DMS53 (cell line): Measurements from ENCODE around the gene SNX21.
"Not testable (repeated sequence)": the region's sequence is repeated elsewhere in the genome, so short reads cannot be mapped to it uniquely, and the experiment has no call there.

ENCODE experiments used
- DNase-seq: peaks from one replicate; lab custom pipeline; 2025; lab: John Stamatoyannopoulos, UW

The SNX21 gene

DNA sequence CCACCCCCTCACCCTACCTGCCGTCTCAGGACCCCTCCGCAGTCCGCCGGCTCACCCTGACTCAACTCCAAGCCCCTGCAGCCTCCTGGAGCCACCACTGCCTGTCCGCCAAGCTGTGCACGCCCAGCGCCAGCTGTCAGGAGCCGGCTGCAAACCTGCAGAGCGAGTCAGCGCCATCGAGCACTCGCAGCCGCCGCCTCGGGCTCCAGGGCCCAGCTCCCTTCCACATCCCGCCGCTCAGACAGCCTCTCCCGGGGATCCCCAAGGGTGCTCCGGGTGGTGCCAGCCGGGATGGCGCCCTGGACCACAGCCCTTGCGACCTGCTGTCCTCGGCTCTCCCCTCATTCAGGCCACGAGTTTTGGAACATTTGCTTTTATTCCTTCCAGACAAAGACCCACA is 10.7 kb upstream of the SNX21 start:
- DNase-seq, result peak; percentile 89

DNA sequence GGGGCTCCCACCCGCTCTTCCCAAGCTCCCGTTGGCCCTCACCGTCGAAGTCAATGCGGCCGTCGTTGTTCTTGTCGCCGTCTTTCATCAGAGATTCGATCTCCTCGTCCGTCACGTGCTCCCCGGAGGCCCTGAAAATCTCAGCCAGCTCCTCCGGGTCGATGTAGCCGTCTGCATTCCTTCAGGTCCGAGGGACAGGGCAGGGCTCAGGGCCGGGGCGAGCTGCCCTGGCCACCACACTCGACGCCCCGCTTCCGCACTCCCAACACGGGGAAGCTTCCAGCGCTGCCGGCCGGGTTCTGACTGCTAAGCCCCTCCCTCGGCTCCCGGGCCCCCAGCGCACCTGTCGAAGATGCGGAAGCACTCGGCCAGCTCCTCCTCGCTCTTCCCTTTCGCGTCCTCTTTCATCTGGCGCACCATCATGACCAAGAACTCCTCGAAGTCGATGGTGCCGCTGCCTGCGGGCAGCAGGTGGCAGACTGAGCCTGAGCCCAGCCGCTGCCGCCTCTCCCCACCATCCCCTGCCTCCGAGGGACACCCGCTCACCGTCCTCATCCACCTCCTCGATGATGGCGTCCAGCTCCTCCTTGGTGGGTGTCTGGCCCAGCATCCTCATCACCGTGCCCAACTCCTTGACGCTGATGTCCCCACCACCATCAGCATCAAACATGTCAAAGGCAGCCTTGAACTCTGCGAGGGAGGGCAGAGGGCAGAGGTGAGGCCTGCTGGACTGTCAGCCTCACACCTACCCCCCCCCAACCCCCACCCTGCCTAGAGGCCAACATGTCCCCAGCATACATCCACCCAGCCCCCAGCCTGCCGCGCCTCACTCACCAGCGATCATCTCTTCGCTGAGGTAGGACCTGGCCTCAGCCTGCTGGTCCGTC is 9.4 kb upstream of the SNX21 start:
- DNase-seq, result peak; percentile 94

DNA sequence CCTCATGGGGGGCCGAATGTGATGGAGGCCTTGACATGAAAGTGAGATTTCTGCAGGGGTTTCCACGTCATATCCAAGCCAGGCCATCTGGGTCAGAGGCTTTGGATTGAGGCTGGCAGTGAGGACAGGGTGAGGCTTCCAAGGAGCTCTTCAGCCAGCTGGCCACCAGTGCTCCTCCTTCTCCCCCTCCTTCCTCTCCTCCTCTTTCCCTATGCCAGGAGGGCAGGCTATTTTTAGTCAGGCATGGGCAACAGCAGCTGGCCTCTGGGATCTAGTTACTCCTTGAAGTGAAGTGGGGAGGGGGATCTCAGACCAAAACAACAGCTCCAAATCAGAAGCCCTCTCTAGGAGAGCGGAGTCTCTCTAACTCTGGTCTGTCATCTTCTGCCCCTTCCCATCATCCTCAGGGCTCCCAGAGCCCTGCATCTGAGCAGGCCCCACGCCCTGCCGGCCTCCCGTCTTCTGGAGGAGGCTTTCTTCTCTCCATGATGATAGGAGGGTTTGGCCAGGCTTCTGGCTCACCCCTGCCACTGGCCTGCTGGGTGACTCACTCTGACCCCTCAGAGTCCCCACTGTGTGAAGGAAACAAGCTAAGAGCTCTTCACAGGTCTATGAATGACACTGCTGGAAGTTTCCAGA is 7.1 kb upstream of the SNX21 start:
- DNase-seq, result no peak

DNA sequence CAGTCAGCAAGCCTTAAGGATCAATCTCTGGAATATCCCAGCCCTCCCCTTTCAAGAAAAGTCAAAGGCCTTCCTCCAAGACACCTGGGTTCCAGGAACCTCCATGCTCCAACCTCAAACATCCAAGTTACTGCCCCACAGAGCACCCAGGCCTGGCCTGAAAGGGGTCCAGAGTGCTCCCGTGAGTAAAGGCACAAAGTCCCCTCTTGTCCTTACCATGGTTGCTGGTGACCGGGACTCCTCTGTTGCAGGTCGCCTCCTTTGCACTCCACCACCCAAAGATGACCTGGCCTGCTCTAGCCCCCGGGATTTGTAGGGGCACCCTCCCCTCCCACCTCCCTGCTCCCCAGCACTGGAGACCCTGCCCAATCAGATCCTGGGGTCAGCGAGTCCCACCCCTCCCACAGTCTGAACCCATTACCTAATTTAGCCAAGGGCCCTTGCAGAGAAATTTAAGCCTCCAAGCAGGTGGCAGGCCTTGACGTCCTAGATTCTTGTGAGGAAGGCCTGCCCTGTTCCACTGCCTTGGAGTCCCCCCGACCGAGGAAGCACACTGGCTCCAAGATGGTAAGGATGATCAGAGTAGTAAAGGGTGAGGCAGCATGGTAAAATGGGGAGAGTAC is 6.5 kb upstream of the SNX21 start, which contains the start of gene TNNC2:
Gene TNNC2, minus strand, starts transcription at position 283 of the 623 bp plus-strand sequence. Its CDS starts 64 bp downstream, at position 219.
- DNase-seq, result no peak

DNA sequence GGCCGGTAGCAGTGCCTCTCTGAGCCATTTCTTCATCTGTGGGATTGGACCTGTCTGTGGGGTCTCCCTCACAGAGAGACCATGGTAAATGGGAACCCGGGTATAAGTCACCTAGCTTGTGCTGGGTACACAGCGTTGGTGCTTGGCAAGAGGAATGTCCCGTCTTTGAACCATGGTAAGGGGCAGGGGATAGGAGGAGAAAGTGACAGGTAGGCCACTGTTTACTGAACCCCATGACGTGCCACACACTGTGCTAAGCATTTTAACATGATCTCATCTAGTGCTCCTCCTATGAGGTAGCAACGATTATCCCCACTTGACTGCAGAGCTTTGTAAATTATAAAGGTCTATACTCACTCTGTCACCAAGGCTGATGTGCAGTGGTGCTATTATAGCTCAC is 5.9 kb upstream of the SNX21 start:
- no peak for DNase-seq

DNA sequence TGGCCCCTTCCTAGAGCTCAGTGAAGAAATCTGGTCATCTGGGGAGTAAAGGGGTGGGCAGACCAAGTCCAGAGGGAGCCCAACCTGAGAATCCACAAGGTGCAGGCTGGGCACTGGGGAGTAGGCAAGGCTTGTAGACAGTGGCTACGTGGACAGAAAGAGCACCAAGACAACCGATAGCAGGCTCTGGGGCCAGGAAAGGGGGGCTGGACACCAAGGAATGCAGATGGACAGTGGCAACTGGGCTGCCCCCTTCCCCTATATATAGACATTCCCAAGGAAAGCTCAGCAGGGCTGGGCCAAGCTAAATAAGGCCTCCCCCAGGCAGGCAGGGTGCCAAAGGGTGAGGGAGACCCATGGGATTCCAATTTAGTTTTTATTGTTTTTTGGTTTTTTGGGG is 5.0 kb upstream of the SNX21 start:
- no peak for DNase-seq

DNA sequence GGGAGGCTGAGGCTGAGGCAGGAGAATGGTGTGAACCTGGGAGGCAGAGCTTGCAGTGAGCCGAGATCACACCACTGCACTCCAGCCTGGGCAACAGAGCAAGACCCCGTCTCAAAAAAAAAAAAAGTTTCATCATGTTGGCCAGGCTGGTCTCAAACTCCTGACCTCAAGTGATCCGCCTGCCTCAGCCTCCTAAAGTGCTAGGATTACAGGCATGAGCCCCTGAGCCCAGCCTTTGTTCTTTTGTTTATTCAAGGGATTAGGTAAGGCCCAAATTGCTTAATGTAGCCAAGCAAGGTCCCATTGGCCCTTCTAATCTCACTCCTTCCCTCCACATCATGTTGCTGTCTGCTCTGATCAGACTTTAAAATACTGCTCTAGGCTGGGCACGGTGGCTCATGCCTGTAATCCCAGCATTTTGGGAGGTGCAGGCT is 3.9 kb upstream of the SNX21 start:
- DNase-seq, result not testable (repeated sequence)

DNA sequence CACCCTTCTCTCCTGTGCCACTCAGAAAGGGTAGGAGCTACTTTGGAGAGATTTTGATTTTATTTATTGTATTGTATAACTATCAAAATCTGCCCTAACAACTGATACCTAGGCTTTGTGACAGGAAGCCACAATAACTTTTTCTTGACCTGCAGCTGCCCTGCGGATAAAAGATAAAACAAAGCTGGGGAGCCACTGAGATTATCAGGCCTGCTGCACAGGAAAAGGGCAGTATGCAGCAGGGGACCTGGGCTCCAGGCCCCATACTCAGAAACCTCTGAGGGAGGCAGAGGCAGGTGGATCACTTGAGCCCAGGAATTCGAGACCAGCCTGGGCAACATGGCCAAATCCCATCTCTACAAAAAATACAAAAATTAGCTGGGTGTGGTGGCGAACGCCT is 980 bp upstream of the SNX21 start:
- DNase-seq, result no peak

DNA sequence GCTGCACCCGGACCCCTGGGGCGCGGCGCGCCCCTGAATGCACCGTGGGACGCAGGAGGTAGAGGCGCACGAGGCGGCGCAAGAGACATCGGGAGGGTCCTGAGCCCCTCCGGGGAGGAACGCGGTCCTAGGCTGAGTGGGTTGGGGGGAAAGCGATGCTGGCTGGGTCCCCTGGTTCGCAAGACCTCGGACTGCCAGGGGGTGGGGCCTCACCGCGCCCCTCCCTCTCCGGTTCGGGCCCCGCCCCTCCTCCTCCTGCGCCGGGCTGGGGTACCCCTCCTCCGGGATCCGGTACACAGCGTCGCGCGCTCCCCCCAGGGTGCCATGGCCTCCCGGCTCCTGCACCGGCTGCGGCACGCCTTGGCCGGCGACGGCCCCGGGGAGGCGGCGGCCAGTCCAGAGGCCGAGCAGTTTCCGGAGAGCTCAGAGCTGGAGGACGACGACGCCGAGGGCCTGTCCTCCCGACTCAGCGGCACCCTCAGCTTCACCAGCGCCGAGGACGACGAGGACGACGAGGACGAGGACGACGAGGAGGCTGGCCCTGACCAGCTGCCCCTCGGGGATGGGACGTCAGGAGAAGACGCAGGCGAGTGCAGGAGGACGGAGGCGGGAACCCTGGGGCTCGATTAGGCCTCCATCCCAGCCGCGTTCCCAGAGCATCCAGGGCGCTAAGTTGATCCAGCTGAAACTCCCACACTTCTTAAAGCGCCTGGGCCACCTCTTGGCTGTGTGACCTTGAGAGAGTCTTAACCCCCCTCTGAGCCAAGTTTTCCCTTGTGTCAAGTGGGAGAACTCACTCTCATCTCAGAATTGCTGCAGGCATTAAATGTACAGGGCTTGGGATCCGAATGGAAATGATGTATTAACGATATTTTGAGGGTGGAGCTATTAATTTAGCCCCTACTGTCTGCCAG is 541 bp downstream of the SNX21 start:
- DNase-seq, result peak; percentile 83

DNA sequence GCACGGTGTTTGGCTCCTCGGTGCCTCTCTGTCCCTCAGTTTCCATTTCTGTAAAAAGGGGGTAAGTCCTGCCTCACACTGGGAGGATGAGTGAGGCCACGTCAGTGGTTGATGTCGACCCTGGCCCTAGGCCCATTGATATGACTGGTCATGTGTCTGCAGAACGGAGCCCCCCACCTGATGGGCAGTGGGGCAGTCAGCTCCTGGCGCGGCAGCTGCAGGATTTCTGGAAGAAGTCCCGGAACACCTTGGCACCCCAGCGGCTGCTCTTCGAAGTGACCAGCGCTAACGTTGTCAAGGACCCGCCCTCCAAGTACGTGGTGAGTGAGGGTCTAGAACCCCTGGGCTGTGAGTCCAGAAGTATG is 1.2 kb downstream of the SNX21 start:
- no peak for DNase-seq

DNA sequence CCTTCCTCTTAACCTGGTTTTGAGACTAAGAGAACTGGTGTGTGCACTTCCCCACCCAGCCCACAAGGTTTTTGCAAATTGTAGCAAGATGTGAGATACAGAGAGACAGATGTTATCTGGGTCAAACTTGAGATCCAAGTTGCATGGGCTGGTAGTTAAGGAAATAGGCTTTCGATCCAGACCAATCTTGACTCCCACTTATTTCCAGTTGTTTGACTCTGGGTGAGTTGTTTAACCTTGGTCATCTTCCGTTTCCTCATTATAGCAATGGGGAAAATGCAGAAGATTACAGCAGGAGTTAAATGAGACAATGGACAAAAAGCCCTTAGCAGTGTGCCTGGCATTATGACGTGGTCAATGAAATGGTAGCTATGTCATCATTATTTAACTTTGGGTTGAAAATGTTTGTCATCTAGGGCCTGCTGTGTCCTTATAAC is 1.7 kb downstream of the SNX21 start:
- no peak for DNase-seq

DNA sequence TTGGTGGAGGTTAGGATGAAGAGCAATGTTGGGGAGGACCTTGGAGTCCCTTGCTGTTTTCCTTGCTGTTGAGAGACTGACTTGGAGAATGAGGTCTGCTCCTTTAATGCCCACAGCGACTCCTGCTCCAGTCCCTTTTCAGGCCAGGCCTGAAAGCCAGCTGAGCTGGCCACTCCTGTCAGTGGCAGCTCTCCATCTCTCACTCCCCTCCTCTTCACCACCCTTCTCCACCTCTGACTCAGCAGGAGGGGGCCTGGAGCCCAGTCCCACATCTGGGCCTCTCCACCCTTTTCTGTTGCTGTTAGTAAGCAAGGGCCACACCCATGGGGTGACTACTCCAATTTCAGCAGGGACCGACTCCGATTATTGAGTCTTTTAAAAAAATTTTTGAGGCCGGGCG is 2.2 kb downstream of the SNX21 start:
- no peak for DNase-seq

DNA sequence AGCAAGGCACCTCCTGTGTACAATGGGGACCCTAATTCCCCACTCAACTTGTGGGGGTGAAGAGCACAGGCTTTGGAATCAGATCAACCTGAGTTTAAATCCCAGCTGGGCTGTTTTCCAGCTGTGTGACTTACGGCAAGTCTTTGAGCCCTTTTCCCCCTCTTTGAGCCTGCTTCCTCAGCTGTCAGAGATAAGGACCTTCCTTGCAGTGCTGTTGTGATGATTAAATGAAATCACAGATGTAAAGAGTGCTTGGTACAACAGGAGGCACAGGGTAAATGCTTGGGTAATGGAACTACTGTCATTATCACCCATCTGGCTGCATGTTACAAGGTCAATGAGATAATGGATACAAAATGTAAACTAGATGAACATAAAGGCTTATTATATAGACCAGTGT is 3.2 kb downstream of the SNX21 start:
- DNase-seq, result no peak

DNA sequence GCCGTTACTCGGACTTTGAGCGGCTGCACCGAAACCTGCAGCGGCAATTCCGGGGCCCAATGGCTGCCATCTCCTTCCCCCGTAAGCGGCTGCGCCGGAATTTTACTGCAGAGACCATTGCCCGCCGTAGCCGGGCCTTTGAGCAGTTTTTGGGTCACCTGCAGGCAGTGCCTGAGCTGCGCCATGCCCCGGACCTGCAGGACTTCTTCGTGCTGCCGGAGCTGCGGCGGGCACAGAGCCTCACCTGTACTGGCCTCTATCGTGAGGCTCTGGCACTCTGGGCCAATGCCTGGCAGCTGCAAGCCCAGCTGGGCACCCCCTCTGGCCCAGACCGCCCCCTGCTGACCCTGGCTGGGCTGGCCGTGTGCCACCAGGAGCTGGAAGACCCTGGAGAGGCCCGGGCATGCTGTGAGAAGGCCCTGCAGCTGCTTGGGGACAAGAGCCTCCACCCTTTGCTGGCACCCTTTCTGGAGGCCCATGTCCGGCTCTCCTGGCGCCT is 7.2 kb downstream of the SNX21 start:
- DNase-seq, result no peak

DNA sequence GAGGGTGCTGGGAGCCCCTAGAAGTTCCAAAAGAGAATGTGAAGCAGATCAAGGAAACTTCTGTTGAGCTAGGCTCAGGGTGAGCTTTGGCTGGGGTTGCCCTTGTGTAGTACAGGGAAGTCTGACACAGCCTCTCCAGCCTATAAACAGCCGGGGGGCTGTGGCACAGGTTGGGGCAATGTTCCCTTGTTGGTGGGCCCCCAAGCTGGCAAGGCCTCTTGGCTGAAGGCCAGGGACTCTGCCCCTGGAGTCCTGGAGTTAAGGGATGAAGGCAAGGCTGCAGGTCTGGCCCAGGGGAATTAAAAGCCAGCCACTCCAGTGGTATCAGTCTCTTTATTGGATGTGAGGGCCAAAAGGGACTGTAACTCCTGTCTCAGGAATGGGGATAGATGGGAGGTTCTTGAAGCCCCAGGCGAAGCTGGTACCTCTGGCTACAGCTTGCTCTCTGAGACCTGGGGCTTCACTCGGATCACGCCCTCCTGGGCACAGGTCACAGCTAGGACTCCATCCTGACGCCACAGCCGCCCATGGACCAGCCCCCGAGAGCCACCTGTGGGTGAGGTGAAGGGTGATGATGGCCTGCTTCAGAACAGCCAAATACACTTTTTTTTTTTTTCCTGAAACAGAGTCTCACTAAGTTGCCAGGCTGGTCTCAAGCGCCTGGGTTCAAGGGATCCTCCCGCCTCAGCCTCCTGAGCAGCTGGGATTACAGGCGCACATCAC is 8.0 kb downstream of the SNX21 start:
- no peak for DNase-seq

DNA sequence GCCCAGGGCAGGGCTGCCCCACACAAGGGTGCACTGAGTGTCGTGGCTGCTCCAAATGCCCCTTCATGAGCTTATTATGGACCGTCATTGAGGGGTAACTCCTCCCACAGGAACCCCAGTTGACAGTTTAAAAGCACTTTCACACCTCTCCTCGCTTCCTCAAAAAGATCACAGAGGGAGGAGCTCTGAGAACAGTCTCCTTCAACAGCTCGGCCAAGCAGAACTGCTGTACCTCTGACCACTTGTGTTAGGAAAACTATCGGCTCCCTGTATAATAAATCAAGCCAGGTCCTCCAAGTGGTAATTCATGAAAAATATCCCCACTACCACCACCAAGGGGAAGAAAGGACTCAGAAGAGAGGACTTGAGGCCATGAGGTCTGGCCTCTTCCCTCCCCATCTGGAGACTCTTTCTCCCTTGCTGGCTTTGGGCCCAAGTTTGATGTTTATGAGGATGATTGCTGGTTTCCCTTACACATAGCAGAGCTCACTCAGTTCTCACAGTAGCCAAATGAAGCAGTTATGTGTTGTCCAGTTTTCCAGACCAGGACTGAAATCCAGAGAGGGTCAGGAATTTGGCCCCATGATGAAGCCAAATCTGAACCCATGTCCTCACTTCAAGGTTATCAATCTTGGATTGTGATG is 8.7 kb downstream of the SNX21 start:
- no peak for DNase-seq

DNA sequence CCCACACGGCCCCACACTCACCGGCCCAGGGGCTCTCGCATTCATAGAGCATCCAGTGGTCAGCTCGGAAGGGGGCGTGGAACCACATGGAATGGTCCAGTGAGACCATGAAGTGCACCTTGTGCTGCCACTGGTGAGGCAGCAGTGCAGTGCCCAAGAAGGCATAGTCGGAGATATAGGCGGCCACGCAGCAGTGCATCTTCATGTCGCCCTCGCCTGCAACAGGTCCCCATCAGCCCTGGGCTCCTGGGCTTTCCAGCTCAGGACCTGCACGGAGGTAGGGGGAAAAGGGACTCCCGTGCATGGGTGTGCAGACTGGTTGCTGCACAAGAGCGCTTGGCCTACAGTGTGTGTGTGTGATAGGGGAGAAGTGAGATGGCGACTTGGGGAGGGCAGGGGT is 9.9 kb downstream of the SNX21 start:
- DNase-seq, result no peak

DNA sequence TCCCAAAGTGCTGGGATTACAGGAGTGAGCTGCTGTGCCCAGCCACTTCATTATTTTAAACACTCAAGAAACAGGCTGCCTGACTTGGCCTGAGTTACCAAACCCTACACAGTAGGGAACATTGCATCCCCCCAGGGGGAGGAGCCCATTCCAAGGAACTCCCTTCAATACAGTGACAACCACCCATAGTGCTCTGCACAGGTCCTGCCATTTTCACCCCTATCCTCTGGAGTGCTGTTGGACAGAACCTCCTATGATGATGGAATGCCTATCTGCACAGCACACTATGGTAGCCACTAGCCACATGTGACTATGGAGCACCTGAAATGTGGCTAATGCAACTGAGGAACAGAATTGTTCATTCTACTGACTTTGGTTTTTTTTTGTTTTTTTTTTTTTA is 11.9 kb downstream of the SNX21 start:
- no peak for DNase-seq

DNA sequence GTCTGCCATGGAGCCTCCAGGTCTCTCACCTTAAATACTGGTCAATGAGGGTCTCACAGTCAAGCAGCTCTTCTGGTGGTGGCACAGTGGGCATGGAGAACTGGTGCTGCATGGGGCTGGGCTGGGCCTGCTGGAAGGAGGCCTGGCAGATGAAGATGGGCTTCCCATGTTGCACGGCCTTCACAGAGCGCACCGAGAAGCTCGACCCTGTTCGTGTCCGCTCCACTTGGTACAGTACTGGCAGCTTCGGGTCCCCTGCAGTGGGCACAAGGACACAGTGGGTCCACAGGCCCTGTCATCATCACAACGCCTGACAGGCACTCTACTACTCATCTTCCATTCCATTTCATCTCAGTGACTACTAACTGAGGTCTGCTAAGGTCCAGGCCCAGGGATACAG is 14.8 kb downstream of the SNX21 start:
- DNase-seq, result no peak

DNA sequence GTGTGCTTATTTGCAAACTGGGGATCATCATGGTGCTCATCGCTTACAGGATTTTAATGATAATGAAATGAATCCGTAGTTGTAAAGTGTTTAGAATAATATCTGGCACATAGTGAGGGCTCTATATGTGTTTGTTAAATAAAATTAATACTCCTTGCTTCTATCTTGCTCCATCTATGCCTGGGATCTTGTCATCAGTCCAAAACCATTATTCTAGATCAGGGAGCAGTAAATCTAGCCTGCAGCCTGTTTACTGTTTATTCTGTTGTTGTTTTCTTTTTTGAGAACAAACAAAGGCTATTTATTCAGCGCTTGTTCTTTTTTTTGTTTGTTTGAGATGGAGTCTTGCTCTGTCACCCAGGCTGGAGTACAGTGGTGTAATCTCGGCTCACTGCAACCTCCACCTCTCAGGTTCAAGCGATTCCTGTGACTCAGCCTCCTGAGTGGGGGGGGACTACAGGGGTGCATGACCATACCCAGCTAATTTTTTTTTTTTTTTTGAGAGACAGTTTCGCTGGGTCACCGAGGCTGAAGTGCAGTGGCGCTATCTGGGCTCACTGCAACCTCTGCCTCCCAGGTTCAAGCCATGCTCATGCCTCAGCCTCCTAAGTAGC is 15.5 kb downstream of the SNX21 start:
- no peak for DNase-seq
